Activated T-helper 1 cell treated with anti-CD3 and anti-CD28 coated beads, Interleukin-12 subunit alpha, Interleukin-12 subunit beta, Interleukin-2, Interleukin-4 antibody, amounts not matched to agents 30 ng/mL and 10 ng/mL and 1 ng/mL, durations not matched to agents 14 hours and 24 hours and 36 hours (primary cell): Measurements from ENCODE around the gene STIM1. TPM values are rescaled to one million over a fixed set of nuclear protein-coding genes. Genes with fewer than 3 reads are reported as not detected.
"Not testable (repeated sequence)": the region's sequence is repeated elsewhere in the genome, so short reads cannot be mapped to it uniquely, and the experiment has no call there.

Experiments
- DNase-seq: peaks from one replicate; pipeline ENCODE4 v3.0.0; 2021; ENCODE audit warnings: low spot score
- H3K27ac Mint-ChIP-seq: one replicate; pipeline ENCODE4 v1.8.0; 2021; ENCODE audit warnings: mild to moderate bottlenecking, mixed read lengths
- H3K27me3 Mint-ChIP-seq: one replicate; pipeline ENCODE4 v1.8.0; 2022; ENCODE audit warnings: mild to moderate bottlenecking, moderate library complexity, mixed read lengths; ENCODE audit not compliant: insufficient read depth
- H3K36me3 Mint-ChIP-seq: one replicate; pipeline ENCODE4 v1.8.0; 2021; ENCODE audit warnings: low read depth, mixed read lengths
- H3K4me1 Mint-ChIP-seq: one replicate; pipeline ENCODE4 v1.8.0; 2021; ENCODE audit warnings: low read depth, mixed read lengths
- H3K4me3 Mint-ChIP-seq: one replicate; pipeline ENCODE4 v1.8.0; 2021; ENCODE audit warnings: mild to moderate bottlenecking, moderate library complexity, mixed read lengths
- H3K9me3 Mint-ChIP-seq: one replicate; pipeline ENCODE4 v1.8.0; 2021; ENCODE audit warnings: mixed read lengths
- intact Hi-C: fragments of 100-400 bp; cut with micrococcal nuclease; formaldehyde crosslinking; loops from one replicate; pipeline ENCODE4 v1.15.1; 2024
- total RNA-seq: library from RNA; stranded (reverse); gene quantifications from 2 replicates; pipeline ENCODE4 v1.2.3, GENCODE V29; 2022

STIM1 gene
- total RNA-seq, 1 donor from 2014 or later, result 68.0 TPM

GRCh38 chr11:4027746-4028145 lies 172.3 kb downstream of the STIM1 start:
- Mint-ChIP-seq H3K36me3 (peaks cover 36% of the 10 kb centered on the region), H3K27me3 (no peaks in the 10 kb centered on the region), H3K4me1 (no peaks in the 10 kb centered on the region), H3K9me3 (peaks cover 6% of the 10 kb centered on the region), H3K27ac (no peak overlapping the region), H3K4me3 (no peak overlapping the region)
- intact Hi-C loops, result no loop called here
- no peak for DNase-seq

GRCh38 chr11:4030197-4030596 lies 174.7 kb downstream of the STIM1 start:
- H3K9me3 Mint-ChIP-seq, result peaks cover 21% of the 10 kb centered on the region
- intact Hi-C loops, result no loop called here
- H3K4me1 Mint-ChIP-seq, result no peaks in the 10 kb centered on the region
- H3K36me3 Mint-ChIP-seq, result peaks cover 35% of the 10 kb centered on the region
- no peak for DNase-seq
- no peak overlapping the region for H3K27ac Mint-ChIP-seq
- no peaks in the 10 kb centered on the region for H3K27me3 Mint-ChIP-seq
- H3K4me3 Mint-ChIP-seq, result no peak overlapping the region

DNA sequence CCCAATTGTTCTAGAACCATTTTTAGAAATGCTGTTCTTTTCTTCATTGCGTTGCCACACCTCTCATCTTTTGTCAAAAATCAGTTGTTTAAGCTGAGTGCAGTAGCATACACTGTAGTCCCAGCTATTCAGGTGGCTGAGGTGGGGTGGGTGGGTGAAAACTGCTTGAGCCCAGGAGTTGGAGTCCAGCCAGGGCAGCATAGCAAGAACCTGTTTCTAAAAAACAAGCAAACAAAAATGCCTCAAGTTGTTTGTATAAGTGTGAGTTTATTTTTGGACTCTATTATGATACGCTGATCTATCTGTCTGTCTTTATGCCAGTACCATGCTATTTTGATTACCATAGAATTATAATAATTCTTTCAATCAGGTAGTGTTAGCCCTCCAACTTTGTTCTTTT lies 176.6 kb downstream of the STIM1 start:
- Mint-ChIP-seq H3K4me3 (no peak overlapping the region), H3K4me1 (no peaks in the 10 kb centered on the region), H3K36me3 (peaks cover 35% of the 10 kb centered on the region), H3K9me3 (peaks cover 32% of the 10 kb centered on the region), H3K27ac (no peak overlapping the region), H3K27me3 (no peaks in the 10 kb centered on the region)
- intact Hi-C loops, result no loop called here
- DNase-seq, result no peak

DNA sequence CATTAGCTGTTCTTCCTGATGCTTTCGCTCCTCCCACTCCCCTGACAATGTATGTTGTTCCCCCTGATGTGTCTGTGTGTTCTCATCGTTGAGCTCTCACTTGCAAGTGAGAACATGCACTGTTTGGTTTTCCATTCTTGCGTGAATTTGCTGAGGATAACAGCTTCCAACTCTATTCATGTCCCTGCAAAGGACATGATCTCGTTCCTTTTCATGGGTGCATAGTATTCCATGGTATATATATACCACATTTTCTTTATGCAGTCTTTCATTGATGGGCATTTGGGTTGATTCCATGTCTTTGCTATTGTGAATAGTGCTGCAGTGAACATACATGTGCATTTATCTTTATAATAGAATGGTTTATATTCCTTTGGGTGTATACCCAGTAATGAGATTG lies 180.5 kb downstream of the STIM1 start:
- DNase-seq, result no peak
- intact Hi-C loops, result no loop called here
- peaks cover 32% of the 10 kb centered on the region for H3K9me3 Mint-ChIP-seq

GRCh38 chr11:4039011-4039410 lies 183.5 kb downstream of the STIM1 start:
- Mint-ChIP-seq H3K27me3 (no peaks in the 10 kb centered on the region), H3K36me3 (peaks cover 21% of the 10 kb centered on the region), H3K27ac (no peak overlapping the region), H3K4me3 (no peak overlapping the region), H3K9me3 (peaks cover 22% of the 10 kb centered on the region), H3K4me1 (peaks cover 7% of the 10 kb centered on the region)
- no peak for DNase-seq
- intact Hi-C loops, result no loop called here

More for the DNA sequence above, 180.5 kb downstream of the STIM1 start:
- no peak overlapping the region for H3K4me3 Mint-ChIP-seq
- no peaks in the 10 kb centered on the region for H3K27me3 Mint-ChIP-seq
- H3K36me3 Mint-ChIP-seq, result peaks cover 31% of the 10 kb centered on the region
- H3K4me1 Mint-ChIP-seq, result peaks cover 5% of the 10 kb centered on the region
- no peak overlapping the region for H3K27ac Mint-ChIP-seq

DNA sequence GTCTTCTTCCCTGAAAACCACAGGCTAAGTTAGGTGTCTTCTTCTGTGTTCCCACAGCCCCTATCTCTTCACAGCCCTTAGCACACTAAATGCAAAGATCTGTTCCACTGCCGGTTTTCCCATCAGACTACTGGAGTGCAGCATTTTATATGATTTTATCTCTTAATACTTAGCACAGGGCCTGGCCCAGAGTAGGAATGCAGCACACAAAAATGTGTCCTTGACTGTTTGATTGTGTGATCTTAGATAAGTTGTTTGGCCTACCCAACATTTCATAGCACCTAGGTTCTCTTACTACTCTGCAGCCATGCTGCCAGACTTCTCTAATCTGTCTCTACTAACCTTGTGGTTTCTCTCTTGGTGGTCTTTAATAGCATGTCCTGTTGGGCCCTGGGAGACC lies 185.0 kb downstream of the STIM1 start:
- Mint-ChIP-seq H3K4me3 (no peak overlapping the region), H3K9me3 (peaks cover 10% of the 10 kb centered on the region), H3K27me3 (no peaks in the 10 kb centered on the region), H3K4me1 (peaks cover 16% of the 10 kb centered on the region), H3K27ac (no peak overlapping the region), H3K36me3 (peaks cover 12% of the 10 kb centered on the region)
- intact Hi-C loops, result no loop called here
- no peak for DNase-seq

DNA sequence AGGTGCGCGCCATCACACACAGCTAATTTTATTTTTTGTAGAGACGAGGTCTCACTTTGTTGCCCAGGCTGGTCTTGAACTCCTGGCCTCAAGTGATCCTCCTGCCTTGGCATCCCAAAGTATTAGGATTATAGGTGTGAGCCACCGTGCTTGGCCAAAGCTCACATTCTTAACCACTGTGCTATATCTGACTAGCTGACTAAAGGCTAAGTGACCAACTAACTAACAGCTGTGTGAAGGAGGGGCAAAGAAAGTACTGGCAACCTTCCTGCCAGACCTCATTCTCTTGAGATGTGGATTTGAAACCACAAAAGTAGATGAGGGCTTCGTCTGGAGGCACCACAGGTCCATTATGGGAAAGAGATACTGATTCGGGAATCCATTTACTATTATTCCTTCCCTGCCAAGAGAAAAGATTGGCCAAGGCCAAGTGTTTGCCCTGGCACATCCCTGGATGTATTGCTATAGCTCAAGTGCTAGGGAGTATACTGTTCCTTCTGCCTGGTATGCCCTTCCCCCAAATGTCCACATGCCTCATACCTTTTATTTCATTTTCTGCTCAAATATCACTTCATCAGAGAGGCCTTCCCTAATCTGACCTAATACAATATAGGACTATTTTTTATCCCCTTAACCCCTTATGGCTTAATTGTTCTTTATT lies 186.4 kb downstream of the STIM1 start:
- Mint-ChIP-seq H3K9me3 (no peaks in the 10 kb centered on the region), H3K4me1 (peaks cover 16% of the 10 kb centered on the region), H3K4me3 (no peak overlapping the region), H3K27ac (no peak overlapping the region), H3K36me3 (peaks cover 4% of the 10 kb centered on the region), H3K27me3 (no peaks in the 10 kb centered on the region)
- intact Hi-C loops, result no loop called here
- no peak for DNase-seq

GRCh38 chr11:4044976-4045646 lies 189.6 kb downstream of the STIM1 start:
- Mint-ChIP-seq H3K27me3 (no peaks in the 10 kb centered on the region), H3K4me1 (peaks cover 15% of the 10 kb centered on the region), H3K36me3 (peaks cover 11% of the 10 kb centered on the region), H3K9me3 (no peaks in the 10 kb centered on the region), H3K27ac (no peak overlapping the region), H3K4me3 (no peak overlapping the region)
- intact Hi-C loops, result no loop called here
- DNase-seq, result no peak

DNA sequence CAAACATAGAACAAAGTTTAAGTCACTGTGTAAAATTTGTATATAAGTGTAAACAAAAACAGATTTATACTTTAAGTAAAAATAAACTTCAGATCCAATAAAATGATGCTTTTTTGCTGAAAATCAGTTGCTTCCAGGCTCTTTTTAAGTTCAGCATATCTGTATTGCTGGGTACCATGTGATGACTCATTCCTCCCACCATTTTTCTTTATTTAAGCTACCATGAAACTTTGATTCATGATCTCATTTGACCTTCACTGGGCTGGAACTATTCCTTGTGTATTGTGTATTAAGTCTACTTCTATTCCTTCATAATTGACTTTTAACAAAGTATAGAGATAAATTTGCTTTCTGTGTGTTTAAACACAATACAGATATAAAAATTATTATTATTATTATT lies 192.9 kb downstream of the STIM1 start:
- DNase-seq, result no peak
- Mint-ChIP-seq H3K4me1 (peaks cover 11% of the 10 kb centered on the region), H3K4me3 (no peak overlapping the region), H3K27me3 (no peaks in the 10 kb centered on the region), H3K36me3 (peaks cover 30% of the 10 kb centered on the region), H3K27ac (no peak overlapping the region), H3K9me3 (no peaks in the 10 kb centered on the region)
- intact Hi-C loops, result no loop called here

DNA sequence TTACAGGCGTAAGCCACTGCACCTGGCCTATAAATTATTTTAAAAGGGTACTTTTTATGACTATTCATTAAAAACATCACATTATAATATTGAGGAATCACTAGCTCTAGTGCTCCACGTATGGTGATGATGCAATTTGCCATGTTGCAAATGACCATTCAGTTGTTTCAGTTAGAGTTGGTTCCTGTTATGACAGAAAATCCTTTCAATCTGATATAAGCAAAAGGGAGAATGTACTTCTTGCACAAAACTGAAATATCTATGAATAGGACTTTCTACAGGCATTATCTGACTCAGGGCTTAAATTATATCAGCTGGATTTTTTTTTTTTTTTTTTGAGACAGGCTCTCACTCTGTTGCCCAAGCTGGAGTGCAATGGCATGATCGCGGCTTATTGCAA lies 193.5 kb downstream of the STIM1 start:
- no peak for DNase-seq
- no peaks in the 10 kb centered on the region for H3K27me3 Mint-ChIP-seq
- no peak overlapping the region for H3K4me3 Mint-ChIP-seq
- peaks cover 31% of the 10 kb centered on the region for H3K36me3 Mint-ChIP-seq
- H3K4me1 Mint-ChIP-seq, result peaks cover 9% of the 10 kb centered on the region
- intact Hi-C loops, result no loop called here
- H3K9me3 Mint-ChIP-seq, result no peaks in the 10 kb centered on the region
- H3K27ac Mint-ChIP-seq, result no peak overlapping the region

- no peak for DNase-seq
- Mint-ChIP-seq H3K27me3 (no peaks in the 10 kb centered on the region), H3K4me1 (no peaks in the 10 kb centered on the region), H3K36me3 (peaks cover 36% of the 10 kb centered on the region), H3K9me3 (no peaks in the 10 kb centered on the region), H3K4me3 (no peak overlapping the region), H3K27ac (no peak overlapping the region)
- intact Hi-C loops, result no loop called here
These were observed 194.7 kb downstream of the STIM1 start for GRCh38 chr11:4050138-4050537.

DNA sequence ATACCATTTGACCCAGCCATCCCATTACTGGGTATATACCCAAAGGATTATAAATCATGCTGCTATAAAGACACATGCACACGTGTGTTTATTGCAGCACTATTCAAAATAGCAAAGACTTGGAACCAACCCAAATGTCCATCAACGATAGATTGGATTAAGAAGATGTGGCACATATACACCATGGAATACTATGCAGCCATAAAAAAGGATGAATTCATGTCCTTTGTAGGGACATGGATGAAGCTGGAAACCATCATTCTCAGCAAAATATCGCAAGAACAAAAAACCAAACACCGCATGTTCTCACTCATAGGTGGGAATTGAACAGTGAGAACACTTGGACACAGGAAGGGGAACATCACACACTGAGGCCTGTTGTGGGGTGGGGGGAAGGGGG lies 197.7 kb downstream of the STIM1 start:
- H3K9me3 Mint-ChIP-seq, H3K4me3 Mint-ChIP-seq, H3K27ac Mint-ChIP-seq, H3K27me3 Mint-ChIP-seq, DNase-seq, intact Hi-C loops: not testable (repeated sequence)
- peaks cover 53% of the 10 kb centered on the region for H3K36me3 Mint-ChIP-seq
- H3K4me1 Mint-ChIP-seq, result peaks cover 14% of the 10 kb centered on the region

DNA sequence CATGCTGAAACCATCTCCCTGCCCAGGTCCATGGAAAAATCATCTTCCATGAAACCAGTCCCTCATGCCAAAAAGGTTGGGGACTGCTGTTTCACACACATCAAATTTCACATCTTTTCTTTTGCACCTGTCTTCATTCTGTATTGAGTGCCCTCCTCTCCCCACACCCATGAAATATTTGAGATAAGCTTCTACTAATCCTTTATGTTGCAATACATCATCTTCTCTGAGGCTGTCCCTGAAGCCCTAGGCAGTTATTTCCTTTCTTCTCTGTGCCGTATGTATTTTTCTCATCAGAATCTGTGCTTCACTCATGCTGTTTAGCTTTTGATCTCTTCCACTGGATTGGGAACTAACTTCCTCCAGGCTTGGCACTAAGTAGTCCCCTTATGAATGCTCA lies 199.2 kb downstream of the STIM1 start:
- intact Hi-C loops, result loop anchor here (5.0 kb wide), 2 partner anchors 62 to 112 kb away; no protein-coding TSS in a partner anchor
- Mint-ChIP-seq H3K9me3 (no peaks in the 10 kb centered on the region), H3K27me3 (no peaks in the 10 kb centered on the region), H3K36me3 (peaks cover 59% of the 10 kb centered on the region), H3K4me3 (no peak overlapping the region), H3K4me1 (peaks cover 20% of the 10 kb centered on the region), H3K27ac (no peak overlapping the region)
- no peak for DNase-seq
